Measurements from ENCODE around the gene NTM. TPM values are rescaled to one million over a fixed set of nuclear protein-coding genes. Genes with fewer than 3 reads are reported as not detected.

The NTM gene
- total and polyA plus RNA-seq, 2 donors from 2014 or later, result 0.92 to 10.3 TPM

DNA sequence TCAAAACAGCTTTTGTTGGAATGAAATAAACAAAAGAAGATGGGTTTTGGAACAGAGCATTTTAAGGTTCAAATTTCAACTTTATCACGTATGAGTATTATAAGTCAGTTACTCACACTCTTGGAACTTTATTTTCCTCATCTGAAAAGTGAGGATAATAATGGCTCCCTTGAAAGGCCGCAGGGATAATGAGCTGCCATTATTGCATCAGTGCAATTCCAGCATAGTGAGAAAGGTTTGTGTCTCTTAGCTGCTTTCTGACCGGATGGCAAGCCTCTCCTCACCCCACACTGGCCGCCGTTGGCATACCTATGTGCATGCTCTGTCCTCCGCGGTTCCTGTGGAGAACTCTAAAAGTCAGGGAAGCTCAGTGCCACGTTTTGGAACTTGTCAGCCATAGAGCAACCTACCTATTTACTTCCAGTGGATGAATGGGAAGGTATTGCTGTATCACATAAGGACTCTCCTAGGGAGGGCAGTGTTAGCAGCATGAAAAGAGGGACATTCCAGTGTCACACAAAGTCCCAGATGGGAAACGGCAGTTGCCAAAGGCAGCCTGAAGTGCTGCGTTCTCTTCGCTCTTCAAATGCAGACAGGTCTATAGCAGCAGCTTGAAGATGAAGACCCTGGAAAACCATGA, 368.9 kb downstream of the NTM start:
- Histone ChIP-seq H3K27ac (ENCODE audit: low read depth in 2 of 2, low read length in 2 of 2) (no peak overlapping the region), H3K27me3 (ENCODE audit: control insufficient read depth, insufficient read depth, low read length) (no peaks in the 10 kb centered on the region), H3K4me3 (ENCODE audit: low read length in 3 of 3) (no peak overlapping the region), H3K9ac (ENCODE audit: low read length in 3 of 3) (no peak overlapping the region), H3K36me3 (ENCODE audit: control insufficient read depth in 2 of 3, insufficient read depth in 3 of 3, low read length in 3 of 3) (no peaks in the 10 kb centered on the region), H3K4me1 (ENCODE audit: control insufficient read depth in 2 of 3, insufficient read depth in 2 of 3, low read depth in 1 of 3, low read length in 3 of 3) (no peaks in the 10 kb centered on the region), H3K9me3 (ENCODE audit: control insufficient read depth in 2 of 3, insufficient read depth in 1 of 3, low read length in 3 of 3) (no peaks in the 10 kb centered on the region)
- intact Hi-C loops (cut with DNase I), result no loop called here
- FAIRE-seq, result no peak
- no peak for DNase-seq
- TF ChIP-seq, protein P1, sequence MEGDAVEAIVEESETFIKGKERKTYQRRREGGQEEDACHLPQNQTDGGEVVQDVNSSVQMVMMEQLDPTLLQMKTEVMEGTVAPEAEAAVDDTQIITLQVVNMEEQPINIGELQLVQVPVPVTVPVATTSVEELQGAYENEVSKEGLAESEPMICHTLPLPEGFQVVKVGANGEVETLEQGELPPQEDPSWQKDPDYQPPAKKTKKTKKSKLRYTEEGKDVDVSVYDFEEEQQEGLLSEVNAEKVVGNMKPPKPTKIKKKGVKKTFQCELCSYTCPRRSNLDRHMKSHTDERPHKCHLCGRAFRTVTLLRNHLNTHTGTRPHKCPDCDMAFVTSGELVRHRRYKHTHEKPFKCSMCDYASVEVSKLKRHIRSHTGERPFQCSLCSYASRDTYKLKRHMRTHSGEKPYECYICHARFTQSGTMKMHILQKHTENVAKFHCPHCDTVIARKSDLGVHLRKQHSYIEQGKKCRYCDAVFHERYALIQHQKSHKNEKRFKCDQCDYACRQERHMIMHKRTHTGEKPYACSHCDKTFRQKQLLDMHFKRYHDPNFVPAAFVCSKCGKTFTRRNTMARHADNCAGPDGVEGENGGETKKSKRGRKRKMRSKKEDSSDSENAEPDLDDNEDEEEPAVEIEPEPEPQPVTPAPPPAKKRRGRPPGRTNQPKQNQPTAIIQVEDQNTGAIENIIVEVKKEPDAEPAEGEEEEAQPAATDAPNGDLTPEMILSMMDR (IDR thresholded peaks at IDR 0.05; ENCODE audit: borderline replicate concordance, extremely low read depth, insufficient read depth), result no peak

- Histone ChIP-seq H3K4me1 (ENCODE audit: control insufficient read depth in 2 of 3, insufficient read depth in 2 of 3, low read depth in 1 of 3, low read length in 3 of 3) (no peaks in the 10 kb centered on the region), H3K27ac (ENCODE audit: low read depth in 2 of 2, low read length in 2 of 2) (no peak overlapping the region), H3K27me3 (ENCODE audit: control insufficient read depth, insufficient read depth, low read length) (no peaks in the 10 kb centered on the region), H3K9ac (ENCODE audit: low read length in 3 of 3) (no peak overlapping the region), H3K36me3 (ENCODE audit: control insufficient read depth in 2 of 3, insufficient read depth in 3 of 3, low read length in 3 of 3) (no peaks in the 10 kb centered on the region), H3K4me3 (ENCODE audit: low read length in 3 of 3) (no peak overlapping the region), H3K9me3 (ENCODE audit: control insufficient read depth in 2 of 3, insufficient read depth in 1 of 3, low read length in 3 of 3) (no peaks in the 10 kb centered on the region)
- TF ChIP-seq, protein P1 (IDR thresholded peaks at IDR 0.05; ENCODE audit: borderline replicate concordance, extremely low read depth, insufficient read depth), result no peak
- intact Hi-C loops (cut with DNase I), result no loop called here
- FAIRE-seq (no peak), DNase-seq (no peak)
Observed at GRCh38 chr11:131744847-131745246, 374.4 kb downstream of the NTM start.

GRCh38 chr11:131745405-131745804, 375.0 kb downstream of the NTM start:
- TF ChIP-seq, protein P1 (IDR thresholded peaks at IDR 0.05; ENCODE audit: borderline replicate concordance, extremely low read depth, insufficient read depth), result no peak
- Histone ChIP-seq H3K9me3 (ENCODE audit: control insufficient read depth in 2 of 3, insufficient read depth in 1 of 3, low read length in 3 of 3) (no peaks in the 10 kb centered on the region), H3K27me3 (ENCODE audit: control insufficient read depth, insufficient read depth, low read length) (no peaks in the 10 kb centered on the region), H3K4me1 (ENCODE audit: control insufficient read depth in 2 of 3, insufficient read depth in 2 of 3, low read depth in 1 of 3, low read length in 3 of 3) (no peaks in the 10 kb centered on the region), H3K36me3 (ENCODE audit: control insufficient read depth in 2 of 3, insufficient read depth in 3 of 3, low read length in 3 of 3) (no peaks in the 10 kb centered on the region), H3K4me3 (ENCODE audit: low read length in 3 of 3) (no peak overlapping the region), H3K27ac (ENCODE audit: low read depth in 2 of 2, low read length in 2 of 2) (no peak overlapping the region), H3K9ac (ENCODE audit: low read length in 3 of 3) (no peak overlapping the region)
- intact Hi-C loops (cut with DNase I), result no loop called here
- FAIRE-seq (peak; percentile 21), DNase-seq (no peak)

DNA sequence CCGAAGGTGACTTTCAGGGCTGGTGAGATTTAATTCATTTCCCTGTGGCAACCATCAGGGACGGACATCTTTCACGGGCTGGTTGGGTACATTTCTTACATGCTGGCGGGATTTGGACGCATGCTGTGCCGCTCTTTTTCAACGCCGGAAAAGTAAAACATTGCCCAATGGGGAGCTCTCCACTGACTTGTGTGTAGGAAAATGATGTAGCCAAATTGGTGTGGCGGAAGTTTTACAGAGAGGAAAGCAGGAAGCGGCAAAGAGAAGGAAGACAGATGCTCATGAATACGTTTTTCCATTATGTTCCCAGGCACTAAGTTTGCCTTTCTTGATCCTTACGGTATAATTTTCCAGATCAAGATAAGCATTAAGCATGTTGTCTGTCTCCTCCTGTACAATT, 375.8 kb downstream of the NTM start:
- Histone ChIP-seq H3K27ac (ENCODE audit: low read depth in 2 of 2, low read length in 2 of 2) (no peak overlapping the region), H3K27me3 (ENCODE audit: control insufficient read depth, insufficient read depth, low read length) (no peaks in the 10 kb centered on the region), H3K4me1 (ENCODE audit: control insufficient read depth in 2 of 3, insufficient read depth in 2 of 3, low read depth in 1 of 3, low read length in 3 of 3) (no peaks in the 10 kb centered on the region), H3K9me3 (ENCODE audit: control insufficient read depth in 2 of 3, insufficient read depth in 1 of 3, low read length in 3 of 3) (no peaks in the 10 kb centered on the region), H3K36me3 (ENCODE audit: control insufficient read depth in 2 of 3, insufficient read depth in 3 of 3, low read length in 3 of 3) (no peaks in the 10 kb centered on the region), H3K4me3 (ENCODE audit: low read length in 3 of 3) (no peak overlapping the region), H3K9ac (ENCODE audit: low read length in 3 of 3) (no peak overlapping the region)
- no peak for FAIRE-seq
- intact Hi-C loops (cut with DNase I), result no loop called here
- TF ChIP-seq, protein P1 (IDR thresholded peaks at IDR 0.05; ENCODE audit: borderline replicate concordance, extremely low read depth, insufficient read depth), result no peak
- no peak for DNase-seq
